ENCODE data around the gene PTPRD.

Gene PTPRD

DNA sequence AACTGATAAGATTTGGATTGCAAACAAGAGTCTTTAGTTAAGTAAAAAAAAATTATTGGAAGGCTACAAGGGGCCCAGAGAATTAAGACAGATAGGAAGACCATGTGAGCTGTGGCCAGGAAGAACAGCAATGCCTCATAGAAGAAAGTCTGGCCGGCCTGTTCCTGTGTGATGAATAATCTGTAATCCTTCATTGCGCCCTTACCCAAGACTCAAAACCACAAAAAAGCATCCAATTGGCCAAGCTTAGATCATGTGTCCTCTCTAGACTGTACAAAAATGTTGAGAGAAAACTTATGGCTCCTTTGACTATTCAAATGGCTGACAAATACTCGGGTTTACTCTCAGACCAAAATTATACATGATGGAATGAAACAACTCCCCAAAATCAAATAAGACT is 1383.5 kb downstream of the PTPRD start:
- in situ Hi-C loops (cut with HindIII; ENCODE audit: low sequenced_read_pairs) = no loop called here
- DNase-seq (ENCODE audit: low read depth) = no peak
- TF ChIP-seq, protein P1, sequence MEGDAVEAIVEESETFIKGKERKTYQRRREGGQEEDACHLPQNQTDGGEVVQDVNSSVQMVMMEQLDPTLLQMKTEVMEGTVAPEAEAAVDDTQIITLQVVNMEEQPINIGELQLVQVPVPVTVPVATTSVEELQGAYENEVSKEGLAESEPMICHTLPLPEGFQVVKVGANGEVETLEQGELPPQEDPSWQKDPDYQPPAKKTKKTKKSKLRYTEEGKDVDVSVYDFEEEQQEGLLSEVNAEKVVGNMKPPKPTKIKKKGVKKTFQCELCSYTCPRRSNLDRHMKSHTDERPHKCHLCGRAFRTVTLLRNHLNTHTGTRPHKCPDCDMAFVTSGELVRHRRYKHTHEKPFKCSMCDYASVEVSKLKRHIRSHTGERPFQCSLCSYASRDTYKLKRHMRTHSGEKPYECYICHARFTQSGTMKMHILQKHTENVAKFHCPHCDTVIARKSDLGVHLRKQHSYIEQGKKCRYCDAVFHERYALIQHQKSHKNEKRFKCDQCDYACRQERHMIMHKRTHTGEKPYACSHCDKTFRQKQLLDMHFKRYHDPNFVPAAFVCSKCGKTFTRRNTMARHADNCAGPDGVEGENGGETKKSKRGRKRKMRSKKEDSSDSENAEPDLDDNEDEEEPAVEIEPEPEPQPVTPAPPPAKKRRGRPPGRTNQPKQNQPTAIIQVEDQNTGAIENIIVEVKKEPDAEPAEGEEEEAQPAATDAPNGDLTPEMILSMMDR (IDR thresholded peaks at IDR 0.05; ENCODE audit: low read depth, low read length, missing control alignments) = no peak
- no peak overlapping the region for H3K4me3 ChIP-seq (ENCODE audit: low read depth, low read length)

DNA sequence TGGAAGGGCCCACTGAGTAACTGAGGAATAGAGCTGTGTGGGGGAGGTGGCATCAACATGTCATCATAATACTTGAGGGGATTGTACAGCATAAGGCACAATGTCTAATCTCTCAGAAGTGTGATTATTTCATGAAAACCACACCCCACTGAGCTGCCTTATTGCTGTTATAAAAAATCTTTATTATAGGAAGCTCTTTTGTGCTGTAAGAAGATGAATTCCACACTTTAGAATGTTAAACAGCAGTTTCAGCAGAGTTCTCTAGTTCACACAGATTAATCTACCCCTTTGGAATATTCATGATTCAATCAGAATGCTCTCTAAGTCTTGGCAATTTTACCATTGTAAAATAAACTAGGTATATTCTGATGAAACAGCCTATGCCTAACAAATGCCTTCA is 1389.6 kb downstream of the PTPRD start:
- TF ChIP-seq, protein P1 (IDR thresholded peaks at IDR 0.05; ENCODE audit: low read depth, low read length, missing control alignments) = no peak
- in situ Hi-C loops (cut with HindIII; ENCODE audit: low sequenced_read_pairs) = no loop called here
- no peak for DNase-seq (ENCODE audit: low read depth)
- H3K4me3 ChIP-seq (ENCODE audit: low read depth, low read length) = no peak overlapping the region

DNA sequence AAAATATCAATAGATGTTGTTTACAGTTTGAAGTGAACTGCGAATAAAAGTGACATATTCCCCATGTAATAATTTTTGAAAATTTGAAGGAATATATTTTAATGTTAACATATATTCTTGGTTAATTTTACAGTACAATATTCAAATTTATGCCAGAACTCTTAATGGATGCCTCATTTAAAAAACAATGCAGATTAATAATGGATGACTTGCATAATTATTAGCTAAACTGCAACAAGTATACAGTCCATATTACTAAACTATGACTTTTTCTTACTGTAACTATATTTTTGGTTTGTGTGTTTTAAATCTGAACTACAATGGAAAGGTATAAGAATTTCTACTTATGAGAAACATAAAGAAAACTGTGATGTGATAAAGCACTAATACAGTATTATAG is 1390.1 kb downstream of the PTPRD start:
- H3K4me3 ChIP-seq (ENCODE audit: low read depth, low read length) = no peak overlapping the region
- no peak for DNase-seq (ENCODE audit: low read depth)
- in situ Hi-C loops (cut with HindIII; ENCODE audit: low sequenced_read_pairs) = no loop called here
- TF ChIP-seq, protein P1 (IDR thresholded peaks at IDR 0.05; ENCODE audit: low read depth, low read length, missing control alignments) = no peak

DNA sequence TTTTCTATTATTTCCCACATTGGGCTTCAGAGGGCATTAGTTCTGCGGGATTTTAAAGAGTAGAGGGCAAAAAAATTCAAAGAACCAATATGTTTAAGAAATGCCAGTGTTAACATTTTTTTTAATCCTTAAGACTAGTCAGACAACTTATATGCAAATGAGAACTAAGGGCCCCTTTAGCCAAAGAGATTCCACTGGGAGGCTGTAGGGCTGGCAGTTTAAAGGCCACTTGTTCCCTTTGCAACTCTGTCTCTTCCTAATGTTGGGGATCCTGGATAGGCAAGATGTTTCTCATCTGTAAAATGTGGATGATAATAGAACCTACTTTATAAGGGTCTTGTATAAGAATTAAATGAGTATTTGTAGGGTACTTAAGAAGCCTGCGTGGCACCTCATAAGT is 1395.9 kb downstream of the PTPRD start:
- no peak overlapping the region for H3K4me3 ChIP-seq (ENCODE audit: low read depth, low read length)
- in situ Hi-C loops (cut with HindIII; ENCODE audit: low sequenced_read_pairs) = no loop called here
- DNase-seq (ENCODE audit: low read depth) = no peak
- TF ChIP-seq, protein P1 (IDR thresholded peaks at IDR 0.05; ENCODE audit: low read depth, low read length, missing control alignments) = no peak

DNA sequence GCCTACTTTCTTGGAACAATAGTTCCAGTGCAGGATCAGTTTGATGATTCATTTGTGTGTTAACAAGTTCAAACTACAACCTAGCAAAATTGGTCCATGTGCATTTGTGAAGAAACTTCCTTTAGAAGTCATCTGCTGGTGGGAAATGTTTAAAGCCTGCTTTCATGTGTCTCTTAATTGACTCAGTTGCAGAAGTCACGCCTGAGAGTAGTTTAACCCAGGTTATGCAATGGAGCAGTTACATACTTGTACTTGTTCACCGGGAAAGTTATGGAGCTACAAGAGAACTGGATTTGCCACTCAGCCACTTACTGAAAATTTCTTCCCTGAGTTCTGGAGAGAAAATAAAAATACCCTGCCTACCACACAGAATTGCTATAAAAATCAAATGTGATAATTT is 1397.8 kb downstream of the PTPRD start:
- H3K4me3 ChIP-seq (ENCODE audit: low read depth, low read length) = no peak overlapping the region
- TF ChIP-seq, protein P1 (IDR thresholded peaks at IDR 0.05; ENCODE audit: low read depth, low read length, missing control alignments) = no peak
- in situ Hi-C loops (cut with HindIII; ENCODE audit: low sequenced_read_pairs) = no loop called here
- DNase-seq (ENCODE audit: low read depth) = no peak

DNA sequence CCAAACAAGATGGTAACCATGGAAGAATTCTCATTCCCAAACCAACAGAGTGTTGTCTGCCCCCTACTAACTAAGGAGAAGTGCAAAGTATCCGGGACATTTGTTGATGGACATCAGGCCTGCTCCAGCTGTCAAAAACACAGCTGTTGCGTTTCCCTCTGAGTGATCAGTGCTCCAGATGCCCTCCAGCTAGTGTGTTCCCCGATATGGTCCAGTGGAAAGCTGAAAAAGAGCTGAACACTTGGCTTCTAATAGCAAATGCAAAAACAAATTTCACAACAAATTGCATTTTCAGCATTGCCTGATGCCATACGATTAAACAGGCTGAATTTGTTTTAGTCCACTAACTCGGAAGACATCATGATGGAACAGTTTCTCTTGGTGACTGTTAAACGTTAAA is 1398.7 kb downstream of the PTPRD start:
- TF ChIP-seq, protein P1 (IDR thresholded peaks at IDR 0.05; ENCODE audit: low read depth, low read length, missing control alignments) = no peak
- DNase-seq (ENCODE audit: low read depth) = no peak
- in situ Hi-C loops (cut with HindIII; ENCODE audit: low sequenced_read_pairs) = no loop called here
- H3K4me3 ChIP-seq (ENCODE audit: low read depth, low read length) = no peak overlapping the region

DNA sequence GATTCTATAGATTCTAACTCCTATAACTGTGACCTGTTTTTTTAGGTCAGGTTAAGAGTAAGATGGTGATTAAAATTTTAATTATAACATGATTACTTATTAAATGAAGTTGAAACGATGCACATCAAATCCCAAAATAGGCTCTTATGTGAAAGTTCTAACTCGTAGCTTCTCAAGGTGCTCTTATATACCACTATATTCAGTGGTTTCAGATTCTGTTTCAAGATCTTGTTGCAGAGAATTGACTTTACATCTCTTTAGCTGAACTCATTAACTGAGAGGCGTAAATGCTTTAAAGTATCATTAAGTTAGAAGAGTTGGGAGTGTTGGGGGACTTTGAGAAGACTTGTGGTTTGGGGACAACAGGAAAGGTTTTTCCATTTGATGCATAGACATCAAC is 1399.8 kb downstream of the PTPRD start:
- TF ChIP-seq, protein P1 (IDR thresholded peaks at IDR 0.05; ENCODE audit: low read depth, low read length, missing control alignments) = no peak
- H3K4me3 ChIP-seq (ENCODE audit: low read depth, low read length) = no peak overlapping the region
- in situ Hi-C loops (cut with HindIII; ENCODE audit: low sequenced_read_pairs) = no loop called here
- no peak for DNase-seq (ENCODE audit: low read depth)
